Breast epithelium (tissue), 3 donors: ENCODE data around the gene FKBP14.

ENCODE experiments used
- CTCF ChIP-seq, 3 donors: fragments of 450-650 bp; IDR thresholded peaks; one replicate each; pipeline ENCODE4 v1.5.1; 2016 to 2017; ENCODE audit warnings: antibody characterized with exemption in 3 of 3, mild to moderate bottlenecking in 3 of 3, moderate library complexity in 3 of 3
- POLR2A ChIP-seq: fragments of 450-650 bp; IDR thresholded peaks from one replicate; pipeline ENCODE4 v1.6.1; 2016; ENCODE audit warnings: antibody characterized with exemption, mild to moderate bottlenecking, moderate library complexity
- POLR2AphosphoS5 ChIP-seq, 3 donors: sonication (generic); formaldehyde crosslinking; IDR thresholded peaks; one replicate each; pipeline ENCODE4 v1.6.1; 2017; ENCODE audit warnings: antibody characterized with exemption in 3 of 3

GRCh38 chr7:30032310-30033125 lies 6.0 kb upstream of the FKBP14 start:
- TF ChIP-seq CTCF (IDR thresholded peaks at IDR 0.05) (no peak), POLR2AphosphoS5 (IDR thresholded peaks at IDR 0.05) (no peak), POLR2A (no peak)
